ENCODE data around the gene WDFY4.

WDFY4 gene

DNA sequence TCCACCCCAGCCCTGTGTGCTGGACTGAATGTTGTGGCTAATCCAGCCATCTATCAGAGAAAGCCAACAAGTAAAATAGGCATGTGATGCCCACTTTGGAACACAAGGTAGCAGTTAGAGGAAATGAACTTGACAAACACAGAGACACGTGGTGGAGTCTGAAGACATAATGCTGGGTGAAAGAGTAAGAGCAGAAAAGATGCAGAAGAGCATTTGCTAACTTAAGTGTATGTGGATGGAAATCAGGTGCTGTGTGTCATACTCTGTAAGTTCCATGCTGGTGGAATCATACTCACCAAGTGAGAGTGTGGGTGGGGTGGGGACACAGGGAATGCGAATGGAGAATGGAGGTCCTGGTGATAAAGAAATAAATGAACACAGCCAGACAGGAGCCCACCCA is 22.8 kb downstream of the WDFY4 start:
- ChIA-PET POLR2A (no interaction called here), CTCF (no interaction called here)
- TF ChIP-seq PRDM4 (tag by site-specific recombination; IDR thresholded peaks at IDR 0.05): no peak
- no peak for TF ChIP-seq CTCF (tag by site-specific recombination; IDR thresholded peaks at IDR 0.05)
- no peak for TF ChIP-seq YY2 (tag by site-specific recombination; IDR thresholded peaks at IDR 0.05)
- no peak for TF ChIP-seq ZNF19 (tag by site-specific recombination; IDR thresholded peaks at IDR 0.05; ENCODE audit: low read depth)
- TF ChIP-seq, protein P1, sequence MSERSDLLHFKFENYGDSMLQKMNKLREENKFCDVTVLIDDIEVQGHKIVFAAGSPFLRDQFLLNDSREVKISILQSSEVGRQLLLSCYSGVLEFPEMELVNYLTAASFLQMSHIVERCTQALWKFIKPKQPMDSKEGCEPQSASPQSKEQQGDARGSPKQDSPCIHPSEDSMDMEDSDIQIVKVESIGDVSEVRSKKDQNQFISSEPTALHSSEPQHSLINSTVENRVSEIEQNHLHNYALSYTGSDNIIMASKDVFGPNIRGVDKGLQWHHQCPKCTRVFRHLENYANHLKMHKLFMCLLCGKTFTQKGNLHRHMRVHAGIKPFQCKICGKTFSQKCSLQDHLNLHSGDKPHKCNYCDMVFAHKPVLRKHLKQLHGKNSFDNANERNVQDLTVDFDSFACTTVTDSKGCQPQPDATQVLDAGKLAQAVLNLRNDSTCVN (tag by site-specific recombination; optimal IDR thresholded peaks at IDR 0.05): no peak
- no peak for TF ChIP-seq ZNF274 (IDR thresholded peaks at IDR 0.05; ENCODE audit: low read length)
- TF ChIP-seq ZNF274 (tag by site-specific recombination; IDR thresholded peaks at IDR 0.05; ENCODE audit: borderline replicate concordance): no peak
- TF ChIP-seq ZNF585B (tag by site-specific recombination; IDR thresholded peaks at IDR 0.05): no peak
- H3K27ac ChIP-seq (ENCODE audit: extremely low read depth, low read depth, low read length): no peak overlapping the region
- no peaks in the 10 kb centered on the region for H3K36me3 ChIP-seq (ENCODE audit: control insufficient read depth in 2 of 2, insufficient read depth in 1 of 2, low read length in 2 of 2)
- no peaks in the 10 kb centered on the region for H3K9me3 ChIP-seq (ENCODE audit: control insufficient read depth, insufficient read depth, low read depth, low read length)
- H3K4me1 ChIP-seq (ENCODE audit: control insufficient read depth, insufficient read depth, low read length): no peaks in the 10 kb centered on the region
- H3K4me3 ChIP-seq (ENCODE audit: low read depth, low read length): no peak overlapping the region

DNA sequence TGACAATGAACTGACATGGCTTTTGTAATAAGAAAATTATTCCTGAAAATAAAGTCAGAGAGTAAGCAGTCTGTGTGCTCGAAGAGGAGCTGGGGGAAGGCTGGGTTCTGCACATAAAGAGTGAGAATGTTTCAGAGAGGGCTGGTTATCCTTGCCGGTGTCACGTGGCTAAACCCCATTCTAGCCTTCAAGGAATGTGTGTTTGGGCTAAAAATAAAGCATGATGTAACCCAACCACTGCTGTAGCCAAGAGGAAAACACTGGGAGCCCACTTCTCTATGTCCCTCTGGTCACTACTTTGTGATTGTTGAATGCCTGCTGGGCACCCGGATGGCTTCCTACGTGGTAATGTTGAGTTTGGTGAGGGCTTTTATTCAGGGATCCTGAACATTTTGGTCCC is 23.5 kb downstream of the WDFY4 start:
- Histone ChIP-seq H3K4me1 (ENCODE audit: control insufficient read depth, insufficient read depth, low read length) (no peaks in the 10 kb centered on the region), H3K4me3 (ENCODE audit: low read depth, low read length) (no peak overlapping the region), H3K9me3 (ENCODE audit: control insufficient read depth, insufficient read depth, low read depth, low read length) (no peaks in the 10 kb centered on the region), H3K36me3 (ENCODE audit: control insufficient read depth in 2 of 2, insufficient read depth in 1 of 2, low read length in 2 of 2) (no peaks in the 10 kb centered on the region), H3K27ac (ENCODE audit: extremely low read depth, low read depth, low read length) (no peak overlapping the region)
- TF ChIP-seq, protein P2, sequence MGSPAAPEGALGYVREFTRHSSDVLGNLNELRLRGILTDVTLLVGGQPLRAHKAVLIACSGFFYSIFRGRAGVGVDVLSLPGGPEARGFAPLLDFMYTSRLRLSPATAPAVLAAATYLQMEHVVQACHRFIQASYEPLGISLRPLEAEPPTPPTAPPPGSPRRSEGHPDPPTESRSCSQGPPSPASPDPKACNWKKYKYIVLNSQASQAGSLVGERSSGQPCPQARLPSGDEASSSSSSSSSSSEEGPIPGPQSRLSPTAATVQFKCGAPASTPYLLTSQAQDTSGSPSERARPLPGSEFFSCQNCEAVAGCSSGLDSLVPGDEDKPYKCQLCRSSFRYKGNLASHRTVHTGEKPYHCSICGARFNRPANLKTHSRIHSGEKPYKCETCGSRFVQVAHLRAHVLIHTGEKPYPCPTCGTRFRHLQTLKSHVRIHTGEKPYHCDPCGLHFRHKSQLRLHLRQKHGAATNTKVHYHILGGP (tag by site-specific recombination; IDR thresholded peaks at IDR 0.05): peak; percentile 10; the same call in 1 of the 2 replicates
- TF ChIP-seq, protein P3, sequence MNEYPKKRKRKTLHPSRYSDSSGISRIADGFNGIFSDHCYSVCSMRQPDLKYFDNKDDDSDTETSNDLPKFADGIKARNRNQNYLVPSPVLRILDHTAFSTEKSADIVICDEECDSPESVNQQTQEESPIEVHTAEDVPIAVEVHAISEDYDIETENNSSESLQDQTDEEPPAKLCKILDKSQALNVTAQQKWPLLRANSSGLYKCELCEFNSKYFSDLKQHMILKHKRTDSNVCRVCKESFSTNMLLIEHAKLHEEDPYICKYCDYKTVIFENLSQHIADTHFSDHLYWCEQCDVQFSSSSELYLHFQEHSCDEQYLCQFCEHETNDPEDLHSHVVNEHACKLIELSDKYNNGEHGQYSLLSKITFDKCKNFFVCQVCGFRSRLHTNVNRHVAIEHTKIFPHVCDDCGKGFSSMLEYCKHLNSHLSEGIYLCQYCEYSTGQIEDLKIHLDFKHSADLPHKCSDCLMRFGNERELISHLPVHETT (tag by site-specific recombination; IDR thresholded peaks at IDR 0.05): no peak
- no peak for TF ChIP-seq ZNF416 (tag by site-specific recombination; IDR thresholded peaks at IDR 0.05)
- TF ChIP-seq GFI1B (tag by site-specific recombination; IDR thresholded peaks at IDR 0.05): no peak
- POLR2A ChIA-PET: no interaction called here
- CTCF ChIA-PET: no interaction called here

GRCh38 chr10:48710647-48711275 is 26.1 kb downstream of the WDFY4 start:
- CTCF ChIA-PET: interaction anchor here (0.8 kb wide), 1 partner anchor 697 kb away, joined by 3 read pairs; no protein-coding TSS in a partner anchor
- POLR2A ChIA-PET: no interaction called here
- TF ChIP-seq ZBTB48 (tag by site-specific recombination; IDR thresholded peaks at IDR 0.05): no peak
- no peak for TF ChIP-seq ZXDB (tag by site-specific recombination; IDR thresholded peaks at IDR 0.05)
- no peak for TF ChIP-seq ZNF324 (tag by site-specific recombination; IDR thresholded peaks at IDR 0.05)
- Histone ChIP-seq H3K4me3 (ENCODE audit: low read depth, low read length) (no peak overlapping the region), H3K36me3 (ENCODE audit: control insufficient read depth in 2 of 2, insufficient read depth in 1 of 2, low read length in 2 of 2) (no peaks in the 10 kb centered on the region), H3K9me3 (ENCODE audit: control insufficient read depth, insufficient read depth, low read depth, low read length) (no peaks in the 10 kb centered on the region), H3K27ac (ENCODE audit: extremely low read depth, low read depth, low read length) (no peak overlapping the region), H3K4me1 (ENCODE audit: control insufficient read depth, insufficient read depth, low read length) (no peaks in the 10 kb centered on the region)

All from HEK293 (cell line).